NCI-H2196 treated with DMSO at 0.1 percent for 48 hours (cell line): Measurements from ENCODE around the gene GRIP1.
"Not testable (repeated sequence)": the region's sequence is repeated elsewhere in the genome, so short reads cannot be mapped to it uniquely, and the experiment has no call there.

ENCODE experiments used
- DNase-seq: peaks from one replicate; lab custom pipeline; 2025; ENCODE audit not compliant: unreplicated experiment; lab: John Stamatoyannopoulos, UW

The GRIP1 gene

DNA sequence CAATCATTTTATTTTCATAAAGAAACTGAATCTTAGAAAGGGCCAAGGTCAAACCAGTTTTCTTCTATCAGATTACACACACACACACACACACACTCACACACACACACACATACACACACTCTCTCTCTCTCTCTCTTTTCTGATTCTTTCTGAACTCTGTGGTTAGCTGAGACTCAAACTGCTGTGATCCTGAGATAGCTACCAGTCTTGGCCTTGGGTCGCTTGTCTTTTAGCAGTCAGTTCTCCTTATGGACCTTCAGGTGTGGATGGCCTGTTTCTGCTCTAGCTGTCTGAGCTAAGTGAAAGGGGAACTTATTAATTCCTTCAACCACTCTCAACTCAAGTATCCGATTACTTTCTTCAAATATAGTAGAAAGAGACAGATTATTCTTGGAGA, 145.1 kb downstream of the GRIP1 start:
- DNase-seq, result no peak

DNA sequence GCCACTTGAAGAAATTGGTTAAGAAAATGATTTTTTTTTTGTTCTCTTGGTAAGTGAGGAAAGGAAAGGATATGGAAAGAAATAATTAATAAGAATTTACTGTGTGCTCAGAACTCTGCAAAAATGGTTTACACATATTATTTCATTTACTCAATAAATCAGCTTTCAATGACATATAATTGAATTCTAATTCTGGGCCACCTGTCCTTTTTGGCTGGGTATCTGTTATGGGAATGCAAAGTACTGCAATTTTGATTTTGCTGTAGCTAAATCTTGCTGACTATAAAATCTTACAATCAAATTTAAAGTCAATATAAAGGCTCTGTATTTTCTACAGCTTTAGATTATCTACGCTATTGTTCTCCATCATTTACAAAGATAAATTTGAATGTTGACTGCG, 147.1 kb downstream of the GRIP1 start:
- DNase-seq, result no peak

DNA sequence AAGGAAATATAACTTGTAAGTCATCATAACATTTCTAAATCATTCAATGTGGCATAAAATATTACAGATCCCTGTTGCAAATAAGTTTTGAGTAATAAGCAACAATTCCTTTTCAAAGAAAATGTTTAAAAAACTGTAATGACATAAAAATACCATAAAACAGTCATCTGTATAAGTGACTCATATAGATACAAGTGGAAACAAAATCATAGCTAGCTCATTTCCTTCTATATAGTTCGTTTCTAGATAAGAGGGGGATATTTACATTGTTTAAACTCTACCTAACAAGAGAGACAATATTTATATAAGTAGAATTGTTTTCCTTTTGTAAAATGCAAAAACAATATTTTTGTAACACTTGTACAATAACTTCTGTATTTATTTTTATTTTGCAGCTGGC, 148.9 kb downstream of the GRIP1 start:
- DNase-seq, result no peak

DNA sequence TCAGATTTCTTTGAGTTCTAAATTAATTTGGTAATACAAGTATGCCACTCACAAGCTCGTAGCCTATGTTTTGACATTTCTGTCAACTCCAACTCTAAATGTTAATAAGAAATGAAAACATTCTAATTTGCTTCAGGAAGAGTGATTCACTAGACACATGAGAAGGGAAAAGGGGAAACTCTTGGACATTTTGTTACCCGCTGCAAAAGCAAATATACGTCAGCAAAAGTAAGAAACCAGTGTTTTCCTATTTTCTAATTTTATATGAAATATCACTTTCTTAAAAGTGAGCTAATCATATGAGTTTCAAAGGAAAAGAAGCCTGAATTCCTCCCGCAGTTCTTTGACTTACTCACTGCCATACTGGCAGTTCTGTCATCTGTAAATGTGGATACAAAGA, 162.3 kb downstream of the GRIP1 start:
- no peak for DNase-seq

DNA sequence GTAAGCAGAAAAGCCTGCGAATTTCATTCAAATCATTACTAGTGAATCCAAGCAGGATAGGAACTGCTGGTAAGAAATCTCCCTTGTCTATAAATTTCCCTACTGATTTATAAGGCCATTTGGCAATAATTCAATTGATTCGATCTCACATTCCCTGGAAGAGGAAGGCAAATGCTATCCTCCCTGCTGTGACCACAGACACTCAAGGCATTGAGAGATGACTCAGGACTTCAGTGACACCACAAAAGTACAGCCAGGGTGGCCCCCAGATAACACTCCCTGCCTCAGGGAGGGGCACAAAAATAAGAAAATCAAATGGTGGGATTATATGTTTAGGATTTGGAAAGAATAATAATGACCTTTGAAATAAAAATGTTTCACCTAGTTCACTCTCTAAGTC, 162.7 kb downstream of the GRIP1 start:
- no peak for DNase-seq

DNA sequence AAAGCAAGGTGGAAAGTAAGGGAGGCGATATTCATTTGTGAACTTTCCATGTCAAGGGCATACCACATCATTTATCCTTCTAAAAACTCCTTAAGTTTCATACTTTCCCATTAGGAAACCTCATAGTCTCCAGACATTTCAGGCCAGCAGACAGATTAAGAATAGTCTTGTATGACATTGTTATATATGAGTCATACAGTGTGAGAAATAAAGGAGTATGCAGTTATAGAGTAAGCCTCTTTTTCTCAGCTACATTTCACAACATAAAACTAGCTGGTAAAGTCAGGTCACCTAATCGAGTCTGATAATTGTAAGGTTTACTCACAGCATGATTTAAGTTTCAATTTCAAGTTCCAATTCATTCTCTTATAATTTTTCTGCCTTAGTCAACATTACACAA, 164.3 kb downstream of the GRIP1 start:
- no peak for DNase-seq

DNA sequence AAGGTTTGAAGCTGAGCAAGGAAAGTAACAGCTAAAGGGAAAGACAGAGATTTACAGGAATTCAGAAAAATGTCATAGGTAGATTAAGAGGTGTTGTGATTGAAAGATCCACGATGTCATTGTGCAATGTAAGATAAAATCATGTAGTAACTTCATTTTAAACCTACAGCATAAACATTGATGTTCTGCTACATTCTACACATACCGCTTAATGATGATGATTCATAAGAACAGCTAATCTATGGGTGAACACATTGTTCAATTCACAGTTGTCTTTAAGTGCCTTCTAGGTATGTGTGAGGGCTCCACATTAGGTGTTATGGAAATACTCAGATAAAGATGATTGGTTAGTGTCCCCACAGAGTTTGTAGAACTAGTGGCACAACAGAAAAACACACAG, 170.9 kb downstream of the GRIP1 start:
- no peak for DNase-seq

DNA sequence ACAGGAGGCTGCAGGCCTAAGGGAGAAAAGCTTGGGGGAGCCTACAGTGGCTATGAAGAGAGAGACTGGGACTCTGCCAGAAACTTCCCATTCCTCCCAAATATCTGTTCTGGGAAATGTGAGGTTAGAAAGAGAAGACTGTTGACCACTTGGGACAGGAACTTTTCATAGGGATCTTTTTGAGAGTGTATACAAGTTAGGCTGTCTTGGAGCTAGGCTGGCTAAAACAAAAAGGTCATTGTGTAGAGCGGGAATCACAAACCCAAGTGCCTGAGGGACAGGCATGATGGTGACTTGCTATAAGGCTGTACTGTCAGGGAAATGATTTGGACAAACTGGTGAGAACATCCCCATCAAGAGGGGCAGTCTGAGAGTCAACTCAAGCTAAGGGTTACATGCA, 175.1 kb downstream of the GRIP1 start:
- no peak for DNase-seq

DNA sequence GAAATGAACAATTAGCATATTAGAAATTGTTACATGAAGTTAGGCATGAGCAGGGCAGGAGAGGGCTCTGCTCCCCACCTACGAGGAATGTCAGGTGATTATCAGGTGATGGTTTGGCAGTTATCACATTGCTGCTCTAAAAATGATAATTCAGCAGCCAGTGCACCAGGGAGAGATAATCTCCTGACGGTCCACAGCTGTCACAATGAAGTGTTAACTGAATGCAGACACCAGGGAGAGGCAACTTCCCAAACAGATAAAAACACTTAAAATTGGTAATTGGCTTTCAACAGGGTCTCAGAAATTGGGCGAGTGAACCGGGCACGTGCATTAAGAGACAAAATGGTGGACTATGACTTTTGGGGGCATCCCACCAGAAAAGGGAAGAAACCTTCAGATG, 176.0 kb downstream of the GRIP1 start:
- no peak for DNase-seq

DNA sequence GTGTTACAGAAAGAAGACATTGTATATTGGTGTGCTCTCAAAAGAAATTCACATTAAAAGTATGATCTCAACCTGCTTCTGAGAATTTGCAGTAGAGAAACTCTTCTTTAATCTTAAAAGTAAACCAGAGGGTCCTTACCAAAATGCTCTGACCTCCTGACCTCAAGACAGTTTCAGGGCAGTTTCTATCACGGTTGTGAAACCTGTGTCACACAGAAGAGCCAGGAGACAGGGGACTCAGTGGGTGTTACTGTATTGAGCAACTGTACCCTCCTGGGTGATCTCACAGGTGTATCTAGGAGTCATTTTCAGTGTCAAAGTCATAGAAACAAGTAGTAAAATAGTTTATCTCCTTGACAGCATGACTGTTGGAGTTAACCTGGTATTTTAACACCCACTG, 178.0 kb downstream of the GRIP1 start:
- no peak for DNase-seq

DNA sequence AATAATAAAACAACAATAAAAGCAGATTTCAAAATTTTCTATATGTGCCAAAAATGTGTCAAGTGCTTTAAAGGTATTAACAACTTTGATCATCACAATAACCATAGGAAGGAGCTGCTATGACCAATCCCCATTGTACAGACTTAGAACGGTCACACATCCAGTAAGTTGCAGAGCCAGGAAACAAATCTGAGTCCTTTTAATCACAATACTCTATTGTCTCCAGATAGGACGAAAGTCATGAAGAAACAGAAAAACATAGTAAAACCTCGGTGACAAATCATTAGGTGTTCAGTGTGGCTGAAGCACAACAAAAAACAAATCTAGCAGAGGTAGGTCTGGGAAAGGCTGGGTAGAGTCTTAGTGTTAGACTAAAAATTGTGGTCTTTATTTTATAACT, 178.8 kb downstream of the GRIP1 start:
- no peak for DNase-seq

DNA sequence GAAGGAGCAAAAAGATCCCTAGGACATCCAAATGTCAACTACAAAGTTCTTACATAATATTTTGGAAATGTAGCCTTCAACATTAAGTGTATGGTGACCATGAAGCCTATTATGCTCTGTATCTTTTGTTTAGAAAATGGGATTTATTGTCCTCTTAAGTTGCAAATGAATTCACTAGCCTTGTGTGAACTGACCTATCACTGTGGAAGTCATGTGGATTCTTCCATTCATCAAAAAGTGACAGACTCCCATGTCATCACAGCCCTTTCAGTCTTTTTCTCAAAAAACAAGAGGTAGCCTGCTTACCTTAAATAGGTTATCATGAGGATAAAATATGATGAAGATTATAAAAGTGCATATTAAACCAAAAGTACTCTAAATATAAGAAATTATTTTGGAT, 179.9 kb downstream of the GRIP1 start:
- no peak for DNase-seq

DNA sequence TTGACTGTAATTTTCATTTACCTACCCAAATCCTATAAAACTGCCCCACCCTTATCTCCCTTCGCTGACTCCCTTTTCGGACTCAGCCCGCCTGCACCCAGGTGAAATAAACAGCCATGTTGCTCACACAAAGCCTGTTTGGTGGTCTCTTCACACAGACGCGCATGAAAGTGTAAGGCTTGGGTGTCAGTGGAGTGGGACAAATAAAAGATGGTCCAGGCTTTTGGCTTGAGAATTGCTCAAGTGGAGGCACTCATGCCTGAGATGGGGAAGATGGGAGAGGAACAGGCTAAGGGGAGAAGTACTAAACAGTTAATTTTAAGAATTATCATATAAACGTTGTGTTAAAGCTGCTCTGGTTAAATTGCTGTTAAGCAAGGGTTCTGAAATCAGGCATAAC, 180.8 kb downstream of the GRIP1 start:
- DNase-seq, result not testable (repeated sequence)

DNA sequence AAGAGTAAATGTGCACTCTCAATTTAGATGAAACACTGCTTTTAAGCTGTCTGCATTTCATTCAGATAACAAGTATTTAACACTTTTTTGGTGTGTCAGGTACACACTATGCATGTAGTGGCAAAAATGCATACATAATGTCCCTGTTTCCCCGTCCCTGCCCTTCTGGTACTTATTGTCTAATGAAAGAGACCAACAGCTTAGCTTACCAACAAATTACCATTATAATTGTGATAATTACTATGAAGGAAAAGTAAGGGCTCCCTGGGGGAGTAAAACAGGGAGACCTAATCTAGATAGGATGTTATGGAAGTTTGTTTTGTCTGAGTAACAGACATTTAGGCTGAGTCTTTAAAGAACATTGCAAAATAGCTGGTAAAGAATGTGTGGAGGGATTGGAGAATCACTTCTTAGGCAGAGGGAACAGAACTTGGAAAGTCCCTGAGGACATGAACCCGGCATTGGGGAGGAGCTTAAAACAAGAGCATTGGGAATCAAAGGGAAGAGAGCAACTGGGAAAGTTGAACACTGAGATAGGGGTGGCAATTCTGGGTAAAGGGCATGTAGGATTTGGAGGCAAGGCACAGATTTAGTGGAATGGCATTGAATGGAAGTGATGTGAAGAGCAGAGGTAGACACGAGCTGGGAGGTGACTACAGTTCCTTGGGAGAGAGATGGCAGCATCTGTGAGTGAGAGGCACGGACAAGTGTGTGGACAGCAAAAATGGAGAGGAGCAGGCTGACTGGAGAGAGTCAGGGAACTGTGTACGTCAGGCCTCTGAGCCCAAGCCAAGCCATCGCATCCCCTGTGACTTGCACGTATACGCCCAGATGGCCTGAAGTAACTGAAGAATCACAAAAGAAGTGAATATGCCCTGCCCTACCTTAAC, 181.6 kb downstream of the GRIP1 start:
- no peak for DNase-seq

DNA sequence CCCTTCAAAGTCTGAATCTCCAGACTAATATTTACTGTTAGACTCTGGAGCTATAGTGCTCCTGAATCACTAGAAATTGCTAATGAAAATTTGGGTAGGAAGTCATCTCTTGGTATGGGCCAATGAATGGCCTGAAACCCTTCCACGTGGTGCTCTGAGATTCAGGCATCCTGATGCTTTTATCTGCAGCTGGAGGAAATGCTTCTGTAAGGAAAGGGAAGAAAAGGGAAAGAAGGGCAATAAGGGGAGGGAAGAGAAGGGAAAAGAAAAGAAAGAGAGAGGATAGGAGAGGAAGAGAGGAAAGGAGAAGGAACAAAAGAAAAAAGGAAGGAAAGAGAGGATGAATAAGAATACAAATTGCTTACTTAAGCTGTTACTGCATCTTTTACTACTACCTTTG, 182.3 kb downstream of the GRIP1 start:
- DNase-seq, result no peak

DNA sequence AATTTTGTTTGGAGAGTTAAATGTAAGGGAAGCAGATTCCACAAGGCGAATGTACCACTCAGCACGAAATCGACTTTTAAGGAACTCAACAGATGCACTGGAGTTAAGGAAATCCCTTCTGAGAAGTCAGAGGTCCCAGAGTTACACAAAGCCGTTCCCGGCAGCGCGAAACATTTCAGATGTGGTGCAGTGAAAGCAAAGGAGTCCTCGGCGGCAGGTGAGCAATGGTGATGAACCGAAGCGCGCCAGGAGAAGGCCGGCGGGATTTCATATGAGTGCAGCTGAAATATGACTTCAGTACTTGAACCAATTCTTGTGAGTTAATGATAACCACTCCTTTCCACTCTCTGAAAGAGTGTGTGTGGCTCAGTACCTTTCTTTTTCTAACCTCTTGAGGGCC, 183.2 kb downstream of the GRIP1 start:
- DNase-seq, result no peak

DNA sequence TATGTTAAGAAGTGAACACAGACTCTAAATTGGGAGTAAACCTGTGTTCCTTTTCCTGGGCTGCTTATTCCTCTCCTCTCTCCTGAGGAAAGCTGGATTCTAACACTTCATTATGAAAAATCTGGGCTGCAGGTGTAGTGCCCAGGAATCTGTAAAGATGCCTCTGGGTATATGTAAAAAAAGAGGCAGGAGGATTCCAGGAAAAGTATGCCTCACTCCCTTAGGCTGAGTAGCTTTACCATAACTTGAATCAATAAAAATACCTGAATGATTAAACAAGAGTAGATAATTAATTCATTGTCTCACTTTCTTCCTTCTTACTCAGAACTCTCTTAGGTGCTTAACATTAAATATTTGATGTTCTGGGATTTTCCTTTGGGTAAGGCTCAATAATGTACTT, 185.1 kb downstream of the GRIP1 start:
- no peak for DNase-seq

DNA sequence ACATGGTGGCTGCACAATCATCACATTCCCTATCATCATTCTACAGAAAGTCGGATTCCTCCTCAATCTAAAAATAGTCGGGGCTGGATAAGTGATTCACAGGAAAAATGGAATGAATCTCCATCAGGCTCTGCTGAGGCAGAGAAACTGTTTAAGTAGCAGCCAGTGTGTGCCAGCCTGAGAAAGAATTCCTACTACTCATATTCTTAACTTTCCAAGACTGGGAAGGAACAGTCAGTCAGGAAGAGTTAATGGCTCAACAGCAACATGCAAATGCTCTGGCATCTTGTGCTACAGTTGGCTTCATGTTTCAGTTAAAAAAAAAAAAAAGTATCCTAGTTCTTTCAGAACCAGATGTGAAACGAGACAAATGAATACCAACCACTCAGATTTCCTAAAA, 187.0 kb downstream of the GRIP1 start:
- DNase-seq, result no peak

DNA sequence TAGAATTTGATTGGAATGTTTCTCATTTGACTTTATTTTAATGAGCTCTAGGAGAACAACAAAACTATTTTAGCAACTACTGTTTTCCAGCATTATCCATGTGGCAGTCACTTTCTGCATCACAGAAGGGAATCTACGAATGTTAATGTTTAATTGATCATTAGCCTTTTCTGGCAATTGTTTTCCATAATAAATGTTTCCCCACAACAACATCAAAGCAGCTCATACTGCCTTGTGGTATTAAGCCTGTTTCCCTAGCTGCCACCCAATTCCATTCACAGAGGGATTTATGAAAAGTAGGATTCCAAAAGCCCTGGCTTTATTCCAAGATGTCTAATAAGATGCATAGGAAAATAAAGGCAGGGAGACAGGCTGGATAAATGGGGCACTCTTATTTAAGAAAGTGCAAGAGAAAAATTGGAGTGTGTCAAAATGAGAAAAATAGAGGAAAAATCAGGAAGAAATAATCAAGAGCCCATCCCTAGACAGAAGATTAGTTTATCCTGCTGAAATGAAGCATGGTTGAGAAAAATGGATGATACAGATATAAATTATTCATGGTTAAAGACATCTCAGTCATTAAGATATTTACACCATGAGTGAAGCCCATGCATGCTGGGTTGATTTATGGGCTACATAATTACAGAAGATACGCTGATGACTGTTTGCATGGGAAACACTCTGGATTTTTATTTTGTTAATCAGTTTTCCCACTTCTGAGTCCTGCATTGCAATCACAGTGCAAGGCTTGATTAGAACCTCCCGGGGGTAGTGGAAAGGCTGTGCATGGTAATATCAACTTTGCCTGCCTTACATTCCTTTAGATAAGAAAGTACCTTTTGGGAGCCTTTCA, 196.3 kb downstream of the GRIP1 start:
- no peak for DNase-seq

DNA sequence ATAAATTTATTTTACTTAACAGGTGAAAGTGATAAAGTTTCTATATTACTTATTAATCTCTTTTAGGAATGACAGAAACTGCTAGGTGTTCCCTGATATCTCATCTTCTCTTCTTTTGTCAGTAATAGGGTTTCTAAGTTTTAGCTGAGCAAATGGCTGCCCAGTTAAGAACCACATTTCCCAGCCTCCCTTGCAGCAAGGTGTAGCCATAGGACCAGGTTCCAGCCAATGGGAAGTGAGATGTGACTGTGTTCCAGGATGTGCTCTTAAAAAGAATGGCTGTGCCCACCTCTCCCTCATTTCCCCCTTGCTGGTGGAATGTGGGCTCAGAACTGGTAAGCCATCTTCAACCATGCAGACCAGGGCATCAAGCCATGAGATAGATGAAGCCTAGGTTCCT, 210.9 kb downstream of the GRIP1 start:
- no peak for DNase-seq

DNA sequence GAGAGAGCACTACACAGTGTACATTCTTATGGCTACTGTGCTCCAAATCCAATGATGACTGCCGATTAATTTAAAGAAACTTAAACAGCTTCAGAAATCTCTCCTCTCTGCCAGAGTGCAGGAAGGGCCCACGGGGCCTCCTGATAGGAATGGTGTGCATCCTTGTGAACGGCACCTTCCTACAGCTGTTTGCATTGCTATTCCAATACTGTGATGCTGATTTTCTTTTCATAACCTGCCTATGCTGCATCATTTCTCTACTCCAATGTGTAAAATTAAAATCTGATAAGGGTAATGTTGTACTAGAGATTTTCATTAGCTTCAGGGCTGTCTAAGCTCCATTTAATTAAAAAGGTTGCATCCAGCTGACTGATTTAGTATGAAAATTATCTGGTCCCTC, 217.5 kb downstream of the GRIP1 start:
- no peak for DNase-seq

DNA sequence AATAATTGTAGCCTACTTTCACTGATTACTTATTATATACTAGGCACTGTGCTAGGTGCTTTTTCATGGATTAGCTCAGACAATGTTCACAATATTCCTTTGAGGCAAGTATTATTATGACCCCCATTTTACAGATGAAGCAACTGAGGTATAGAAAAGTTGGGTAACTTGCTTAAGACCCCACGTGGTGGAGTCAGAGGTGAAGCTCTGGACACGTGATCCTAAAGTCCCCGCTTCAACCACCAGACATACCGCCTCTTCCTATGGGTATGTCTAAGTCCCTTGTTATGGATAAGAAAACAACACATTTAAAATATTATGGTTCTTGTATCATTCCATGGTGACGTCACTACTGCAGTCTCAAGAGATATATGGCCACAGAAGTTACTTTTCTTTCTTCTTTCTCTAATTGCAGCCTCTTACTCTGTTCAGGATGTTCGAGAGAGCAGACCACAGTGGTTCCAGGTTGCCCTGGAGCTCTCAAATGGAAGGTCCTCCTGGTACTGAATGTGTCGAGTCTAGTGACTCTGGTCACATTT, 218.9 kb downstream of the GRIP1 start:
- DNase-seq, result no peak
